ENCODE measurements around the gene CCNT2.
"Not testable (repeated sequence)": the region's sequence is repeated elsewhere in the genome, so short reads cannot be mapped to it uniquely, and the experiment has no call there.

The CCNT2 gene

DNA sequence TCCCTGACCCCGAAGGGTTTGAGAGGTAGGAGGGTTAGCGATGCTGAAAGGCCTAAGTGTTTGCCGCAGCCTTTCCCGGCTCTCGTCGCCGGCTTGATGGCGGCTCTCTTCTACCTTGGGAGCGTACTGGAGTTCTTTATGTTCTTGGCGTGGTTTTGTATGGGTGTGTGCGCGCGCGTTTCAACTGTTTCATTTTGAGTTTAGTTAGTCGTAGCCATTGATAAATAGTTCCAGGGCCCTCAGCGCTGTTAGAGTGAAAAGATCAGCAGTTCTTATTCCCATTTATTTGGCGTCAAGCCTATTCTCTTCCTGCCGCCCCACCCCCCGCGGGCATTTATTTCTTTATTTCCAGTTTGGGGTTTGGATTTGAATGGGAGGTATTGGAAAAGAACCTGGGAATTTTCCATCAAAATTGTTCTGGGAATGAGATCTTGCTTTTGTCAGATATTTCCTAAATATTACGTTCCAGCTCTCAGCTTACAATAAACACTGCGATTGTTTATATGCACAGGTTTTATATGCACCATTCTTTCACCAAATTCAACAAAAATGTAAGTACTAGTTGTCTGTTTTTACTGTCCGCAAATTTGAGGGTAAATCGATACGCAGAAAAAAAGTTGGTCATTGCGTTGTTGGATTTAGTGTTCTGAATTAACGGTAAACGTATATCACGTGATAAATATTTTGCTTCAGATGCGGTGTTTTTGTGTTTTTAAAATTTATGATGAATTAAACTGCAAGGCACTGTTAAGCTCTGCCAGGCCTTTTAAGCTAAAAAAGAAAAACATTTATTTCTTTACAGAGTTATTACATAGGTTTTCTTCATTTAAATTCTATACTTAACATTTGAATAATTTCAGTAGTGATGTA is 954 bp downstream of the CCNT2 start:
- DNase-seq: no peak

DNA sequence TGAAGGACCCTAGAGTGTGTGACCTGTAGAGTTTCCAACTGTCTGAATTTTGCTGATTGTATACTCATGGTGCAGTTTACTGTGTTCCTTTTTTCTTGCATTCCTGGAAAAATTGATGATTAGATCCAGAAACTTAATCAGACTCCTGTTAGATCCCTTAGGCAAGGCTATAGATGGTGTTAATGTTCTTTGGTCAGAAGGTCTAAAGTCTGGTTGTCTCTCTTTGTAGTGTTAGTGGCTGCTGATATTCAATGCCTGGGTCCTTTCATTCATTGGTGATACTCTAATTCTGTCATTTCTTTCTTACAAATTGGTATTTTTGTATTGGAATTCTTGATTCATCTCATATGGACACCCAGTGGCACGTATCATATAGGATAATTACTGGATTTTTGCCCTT is 6.3 kb downstream of the CCNT2 start:
- no peak for DNase-seq

DNA sequence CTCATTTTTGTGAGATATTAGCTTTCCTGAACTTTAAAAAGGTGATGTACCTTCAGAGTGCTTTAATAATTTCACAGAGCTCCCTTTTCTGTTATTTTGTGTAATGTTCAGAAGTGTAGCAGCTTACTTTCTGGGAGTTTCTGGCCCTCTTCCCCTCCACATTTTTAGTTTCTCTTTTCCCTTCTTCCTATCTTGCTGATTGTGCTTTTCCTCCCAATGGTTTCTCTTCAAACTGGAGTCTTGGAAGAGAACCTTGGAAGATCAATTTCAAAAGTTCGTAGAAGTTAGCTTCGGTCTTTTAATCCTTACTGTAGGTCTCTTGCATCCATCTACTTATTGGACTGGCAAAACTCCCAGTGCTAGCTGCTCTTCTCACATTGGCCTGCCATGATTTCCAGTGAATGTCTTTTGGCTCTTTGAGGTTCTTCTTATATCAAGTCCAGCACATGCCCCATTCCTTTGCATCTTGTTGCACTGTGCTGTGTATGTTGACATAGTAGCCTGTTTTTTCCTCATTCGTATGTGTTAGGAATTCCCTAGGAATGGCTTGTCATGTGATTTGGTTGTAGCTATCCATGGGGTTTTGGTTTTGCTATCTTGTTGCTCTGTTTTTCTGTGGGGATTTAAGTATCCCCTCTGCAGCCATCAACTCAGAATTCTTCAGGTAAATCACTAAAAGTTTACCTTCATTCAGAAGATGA is 7.8 kb downstream of the CCNT2 start:
- DNase-seq: no peak

DNA sequence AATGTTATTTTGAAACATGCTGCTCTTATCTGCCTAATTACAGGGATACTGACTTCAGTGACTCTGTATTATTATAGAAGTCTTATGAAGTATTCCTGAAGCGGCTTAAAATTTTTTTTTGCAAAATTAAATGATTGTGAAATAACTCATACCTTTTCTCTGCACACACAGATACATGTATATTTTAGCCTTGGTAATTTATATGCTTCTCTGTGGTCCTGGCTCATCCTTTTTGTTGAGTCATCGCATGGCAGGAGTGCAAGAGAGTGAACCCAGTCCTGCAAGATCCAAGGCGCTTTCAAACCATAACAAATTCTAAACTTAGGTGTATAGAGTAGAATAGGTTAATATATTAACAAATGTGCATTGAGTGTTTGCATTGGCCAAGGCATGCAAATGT is 8.6 kb downstream of the CCNT2 start:
- DNase-seq: no peak

DNA sequence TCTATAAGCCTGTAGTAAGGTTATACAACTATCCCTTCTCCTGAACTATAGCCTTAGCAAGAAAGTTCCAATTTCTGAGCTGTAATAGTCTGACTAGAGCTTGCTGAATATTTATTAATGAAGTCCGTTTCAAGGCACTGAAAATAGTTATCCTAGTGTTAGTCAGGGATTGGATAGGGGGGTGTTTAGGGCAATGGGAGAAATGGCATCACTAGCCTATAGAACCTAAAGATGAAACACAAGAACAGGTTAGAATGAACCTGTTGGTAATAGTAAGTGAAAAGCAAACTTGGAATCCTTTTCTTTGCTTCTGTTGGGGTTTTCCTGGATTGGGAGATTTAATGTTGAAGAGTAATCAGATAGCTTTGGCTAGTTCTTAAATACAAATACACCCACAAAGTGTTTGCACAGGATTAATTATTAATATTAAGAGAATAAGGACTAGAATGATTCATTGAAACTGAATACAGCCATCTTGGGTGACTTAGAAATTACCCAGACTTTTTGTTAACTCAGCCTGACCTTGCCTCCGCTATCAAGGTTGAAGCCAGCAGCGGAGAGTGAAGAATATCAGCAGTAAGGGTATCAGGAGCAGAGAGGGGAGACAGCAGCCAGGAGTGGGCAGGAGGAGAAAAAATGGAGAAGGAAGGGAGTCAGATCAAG is 14.4 kb downstream of the CCNT2 start:
- no peak for DNase-seq

DNA sequence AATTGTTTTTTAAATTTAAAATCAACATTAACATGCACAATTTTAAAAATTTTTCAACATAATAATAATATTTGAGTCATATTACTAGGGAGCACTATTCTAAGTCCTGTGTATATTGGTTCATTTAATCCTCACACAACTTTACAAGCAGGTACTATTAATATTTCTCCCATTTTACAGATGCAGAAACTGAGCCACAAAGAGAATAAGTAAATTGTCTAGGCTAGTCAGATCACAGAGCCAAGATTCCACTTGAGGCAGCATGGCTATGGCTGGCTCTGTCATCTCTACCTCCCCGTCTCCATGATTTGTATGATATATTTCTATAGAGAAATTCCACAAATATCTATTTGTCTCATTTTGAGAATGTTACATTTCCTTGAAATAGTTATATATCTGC is 15.1 kb downstream of the CCNT2 start:
- no peak for DNase-seq

DNA sequence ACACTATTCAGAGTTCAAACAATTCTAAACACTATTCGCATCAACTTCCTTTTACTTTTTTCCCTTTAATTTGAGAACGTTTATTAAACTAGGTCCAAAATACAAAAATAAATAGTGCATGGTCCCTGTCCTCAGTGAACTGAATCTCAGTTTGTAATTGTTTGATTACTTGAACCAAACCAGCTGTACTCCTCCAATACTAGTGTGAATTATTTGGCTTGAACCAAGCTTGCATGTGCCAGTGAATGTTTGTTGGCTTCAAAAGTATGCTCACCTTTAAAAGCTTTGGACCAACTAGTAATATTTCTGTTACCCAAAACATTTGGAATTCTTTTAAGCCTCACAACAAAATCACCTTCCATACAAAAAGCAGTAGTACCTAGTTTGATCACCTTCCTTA is 15.5 kb downstream of the CCNT2 start:
- no peak for DNase-seq

DNA sequence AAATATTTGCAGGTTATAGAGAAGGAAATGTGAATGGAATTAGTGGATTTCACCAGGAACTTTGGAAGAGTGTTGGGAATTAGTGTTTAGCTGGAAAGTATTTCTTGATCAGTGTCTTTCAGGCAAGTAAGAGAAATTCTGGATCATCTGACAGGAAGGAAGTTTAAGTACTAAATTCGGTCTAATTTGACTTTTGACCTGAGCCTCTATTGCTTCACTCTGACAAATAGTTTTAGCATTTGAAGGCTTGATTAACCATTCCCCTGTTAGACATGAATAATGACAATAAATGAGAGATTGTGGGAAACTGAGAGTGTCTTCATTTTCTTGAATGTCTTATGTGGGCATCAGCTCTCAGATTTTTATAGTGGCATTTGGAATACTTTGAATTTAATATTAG is 16.0 kb downstream of the CCNT2 start:
- no peak for DNase-seq

DNA sequence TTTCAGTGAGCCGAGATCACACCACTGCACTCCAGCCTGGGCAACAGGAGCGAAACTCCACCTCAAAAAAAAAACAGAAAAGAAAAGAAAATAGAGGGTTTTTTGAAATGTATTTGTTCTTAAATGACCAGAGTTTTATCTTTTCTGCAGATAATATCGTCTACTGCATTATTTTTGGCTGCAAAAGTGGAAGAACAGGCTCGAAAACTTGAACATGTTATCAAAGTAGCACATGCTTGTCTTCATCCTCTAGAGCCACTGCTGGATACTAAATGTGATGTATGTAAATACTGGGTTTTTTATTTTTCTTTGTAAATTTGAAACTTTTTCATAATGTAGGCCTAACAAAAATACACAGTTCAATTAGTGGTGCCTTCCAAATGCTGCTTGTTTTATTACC is 18.1 kb downstream of the CCNT2 start:
- DNase-seq: no peak

DNA sequence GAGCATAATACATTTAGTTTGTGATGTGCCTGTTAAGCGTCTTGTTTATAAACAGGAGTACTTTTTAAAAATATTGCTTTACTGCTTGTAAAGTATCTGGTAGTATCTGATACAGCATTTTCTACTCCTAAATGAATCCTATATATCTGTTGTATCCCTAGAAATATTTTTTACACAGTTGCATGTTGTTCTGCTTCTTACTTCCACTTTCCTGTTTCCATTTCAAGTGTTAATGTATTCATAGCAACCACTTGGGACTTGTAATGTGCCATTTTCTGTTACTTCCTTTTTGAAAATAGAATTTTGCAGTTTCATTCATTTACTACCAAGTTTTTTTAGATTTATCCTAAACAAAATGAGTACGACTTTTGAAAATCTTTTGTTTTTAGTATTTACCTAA is 24.9 kb downstream of the CCNT2 start:
- no peak for DNase-seq

DNA sequence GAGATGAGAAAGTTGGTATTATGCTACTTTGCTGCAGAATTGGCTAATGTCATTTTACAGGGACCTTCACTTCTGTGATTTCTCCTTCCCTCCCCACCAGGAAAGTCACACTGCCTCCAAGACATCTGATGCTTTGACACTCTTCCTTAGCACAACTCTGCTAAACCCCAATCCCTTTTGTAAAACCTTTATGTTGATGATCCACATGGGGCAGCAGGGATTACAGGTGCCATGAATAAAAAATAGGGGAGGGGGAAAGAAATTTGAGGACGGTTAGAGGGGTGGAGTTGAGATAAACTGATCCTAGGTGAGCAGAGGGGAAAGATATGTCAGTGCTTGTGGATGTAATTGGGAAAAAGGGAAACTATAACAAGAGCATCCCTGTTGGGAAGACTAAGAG is 26.4 kb downstream of the CCNT2 start:
- no peak for DNase-seq

DNA sequence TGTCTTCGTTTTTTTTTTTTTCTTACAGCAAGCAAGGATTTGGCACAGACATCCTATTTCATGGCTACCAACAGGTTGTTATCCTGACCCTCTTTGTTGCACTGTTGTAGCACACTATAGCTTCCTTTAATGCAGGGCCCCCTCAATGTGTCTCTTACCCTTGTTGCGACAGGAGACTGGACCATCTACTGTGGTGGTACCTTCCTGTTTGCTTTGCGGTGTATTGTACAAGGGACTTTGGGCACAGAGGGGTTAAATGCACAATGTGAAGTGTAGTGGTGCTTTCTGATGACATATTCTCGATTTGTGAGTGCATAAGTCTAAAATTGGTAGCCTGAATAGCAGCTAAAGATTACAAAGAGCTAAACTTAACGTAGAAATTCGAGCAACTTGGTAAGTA is 27.5 kb downstream of the CCNT2 start:
- no peak for DNase-seq

DNA sequence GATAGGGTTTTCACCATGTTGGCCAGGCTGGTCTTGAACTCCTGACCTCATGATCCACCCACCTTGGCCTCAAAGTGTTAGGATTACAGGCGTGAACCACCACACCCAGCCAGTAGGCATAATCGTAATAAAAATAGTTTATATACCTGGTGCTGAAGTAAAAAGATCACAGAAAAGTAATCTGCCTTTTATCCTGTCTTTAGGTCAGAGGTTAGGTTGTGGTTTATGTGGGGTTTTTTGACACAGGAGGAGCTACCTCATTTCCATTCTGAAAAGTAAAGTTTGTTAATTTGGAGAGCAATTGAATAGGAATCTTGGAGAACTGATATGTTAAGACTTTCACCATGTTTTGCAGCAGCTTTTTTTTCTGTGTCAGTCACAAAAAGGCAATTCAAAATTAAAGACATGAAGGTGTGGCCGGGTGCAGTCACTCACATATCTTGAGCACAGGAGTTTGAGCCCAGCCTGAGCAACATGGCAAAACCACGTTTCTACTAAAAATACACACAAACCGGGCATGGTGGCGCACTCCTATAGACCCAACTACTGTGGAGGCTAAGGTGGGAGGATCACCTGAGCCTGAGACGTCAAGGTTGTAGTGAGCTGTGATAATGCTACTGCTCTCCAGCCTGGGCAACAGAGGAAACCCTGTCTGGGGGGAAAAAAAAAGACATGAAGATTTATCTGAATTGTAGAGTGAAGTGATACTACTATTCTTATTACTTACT is 31.5 kb downstream of the CCNT2 start:
- no peak for DNase-seq

DNA sequence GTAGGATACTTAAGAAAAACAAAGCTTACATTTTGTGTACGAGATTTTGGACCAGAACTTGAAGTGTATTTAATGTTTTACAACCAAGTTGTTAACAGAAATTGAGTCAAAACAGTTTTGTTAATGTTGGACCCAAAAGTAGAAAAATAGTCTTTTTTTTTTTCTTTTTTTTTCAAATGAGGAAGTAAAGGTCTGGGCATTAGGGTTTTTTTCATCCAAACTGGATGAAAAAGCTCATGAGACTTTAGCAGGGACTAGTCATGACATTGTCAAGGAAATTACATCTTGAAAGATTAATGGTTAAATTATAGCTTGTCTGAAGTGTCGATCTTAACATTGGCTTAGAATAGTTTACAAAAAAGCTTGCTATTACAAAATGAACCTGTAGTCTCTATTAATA is 32.3 kb downstream of the CCNT2 start:
- DNase-seq: no peak

DNA sequence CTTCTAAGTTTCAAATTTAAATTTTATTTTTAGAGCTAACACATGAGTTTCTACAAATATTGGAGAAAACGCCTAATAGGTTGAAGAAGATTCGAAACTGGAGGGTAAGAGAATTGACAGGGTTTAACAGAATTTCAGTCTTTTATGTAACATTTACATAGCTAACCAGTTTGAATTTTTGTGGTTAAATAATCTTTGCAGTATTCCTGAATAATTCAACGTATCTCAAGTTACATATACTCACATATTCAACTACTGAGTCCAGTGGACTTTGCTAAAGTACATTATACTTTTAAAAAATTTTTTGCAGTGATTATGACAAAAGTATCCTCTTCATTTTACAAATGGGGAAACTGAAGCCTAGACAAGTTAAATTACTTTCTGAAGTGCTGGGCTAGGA is 34.0 kb downstream of the CCNT2 start:
- no peak for DNase-seq

DNA sequence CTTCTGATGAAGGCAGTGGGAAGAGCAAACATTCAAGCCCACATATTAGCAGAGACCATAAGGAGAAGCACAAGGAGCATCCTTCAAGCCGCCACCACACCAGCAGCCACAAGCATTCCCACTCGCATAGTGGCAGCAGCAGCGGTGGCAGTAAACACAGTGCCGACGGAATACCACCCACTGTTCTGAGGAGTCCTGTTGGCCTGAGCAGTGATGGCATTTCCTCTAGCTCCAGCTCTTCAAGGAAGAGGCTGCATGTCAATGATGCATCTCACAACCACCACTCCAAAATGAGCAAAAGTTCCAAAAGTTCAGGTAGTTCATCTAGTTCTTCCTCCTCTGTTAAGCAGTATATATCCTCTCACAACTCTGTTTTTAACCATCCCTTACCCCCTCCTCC is 35.4 kb downstream of the CCNT2 start:
- DNase-seq: no peak

DNA sequence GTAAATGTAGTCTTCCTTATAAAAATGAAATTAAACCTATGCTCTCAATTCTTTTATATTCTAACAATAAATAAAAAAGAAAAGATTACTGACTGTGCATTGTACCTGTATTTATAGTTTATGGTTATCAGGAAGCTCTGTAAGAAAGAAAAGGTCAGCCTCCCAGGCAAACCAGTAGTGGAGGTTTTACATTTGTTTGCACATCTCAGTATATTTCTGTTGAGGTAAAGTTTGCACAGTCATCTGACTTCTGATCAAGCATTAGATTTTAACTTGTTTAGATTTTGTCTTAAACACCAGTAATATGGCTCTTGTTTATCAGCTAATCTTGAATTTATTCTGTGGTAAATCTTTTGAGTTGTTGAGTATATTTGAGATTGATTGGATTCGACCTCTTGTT is 37.1 kb downstream of the CCNT2 start:
- DNase-seq: no peak

DNA sequence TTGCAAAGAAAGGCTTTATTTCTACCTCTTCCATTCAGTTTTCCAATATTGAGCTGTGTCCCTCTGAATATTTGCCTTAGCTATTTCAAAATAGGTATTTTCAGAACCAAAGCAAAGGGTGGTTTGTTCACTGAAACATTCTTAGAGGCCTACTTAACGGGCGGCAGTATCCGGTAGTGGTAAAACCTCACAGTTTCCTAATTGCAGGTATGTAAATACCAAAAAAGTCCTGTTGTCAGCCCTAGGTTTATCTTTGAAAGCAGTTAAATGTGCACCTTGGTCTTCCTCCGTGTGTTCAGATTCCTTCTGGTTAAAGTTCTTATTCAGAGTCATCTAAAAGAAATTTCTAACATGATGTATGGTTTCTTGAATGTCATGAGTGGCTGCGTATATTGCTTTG is 38.9 kb downstream of the CCNT2 start:
- no peak for DNase-seq

DNA sequence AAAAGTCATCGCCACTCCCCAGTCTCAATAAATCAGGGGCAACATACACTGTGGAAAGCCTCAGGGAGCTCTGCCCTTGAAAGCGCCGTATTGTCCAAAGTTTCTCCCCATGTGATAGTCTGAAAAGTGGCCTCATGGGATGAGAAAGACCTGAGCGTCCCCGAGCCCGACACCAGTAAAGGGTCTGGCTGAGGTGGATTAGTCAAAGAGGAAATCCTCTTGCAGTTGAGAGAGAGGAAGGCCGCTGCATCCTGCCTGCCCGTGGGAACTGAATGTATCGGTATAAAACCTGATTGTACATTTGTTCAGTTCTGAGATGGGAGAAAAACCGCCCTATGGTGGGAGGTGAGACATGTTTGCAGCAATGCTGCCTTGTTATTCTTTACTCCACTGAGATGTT is 48.5 kb downstream of the CCNT2 start:
- DNase-seq: not testable (repeated sequence)

DNA sequence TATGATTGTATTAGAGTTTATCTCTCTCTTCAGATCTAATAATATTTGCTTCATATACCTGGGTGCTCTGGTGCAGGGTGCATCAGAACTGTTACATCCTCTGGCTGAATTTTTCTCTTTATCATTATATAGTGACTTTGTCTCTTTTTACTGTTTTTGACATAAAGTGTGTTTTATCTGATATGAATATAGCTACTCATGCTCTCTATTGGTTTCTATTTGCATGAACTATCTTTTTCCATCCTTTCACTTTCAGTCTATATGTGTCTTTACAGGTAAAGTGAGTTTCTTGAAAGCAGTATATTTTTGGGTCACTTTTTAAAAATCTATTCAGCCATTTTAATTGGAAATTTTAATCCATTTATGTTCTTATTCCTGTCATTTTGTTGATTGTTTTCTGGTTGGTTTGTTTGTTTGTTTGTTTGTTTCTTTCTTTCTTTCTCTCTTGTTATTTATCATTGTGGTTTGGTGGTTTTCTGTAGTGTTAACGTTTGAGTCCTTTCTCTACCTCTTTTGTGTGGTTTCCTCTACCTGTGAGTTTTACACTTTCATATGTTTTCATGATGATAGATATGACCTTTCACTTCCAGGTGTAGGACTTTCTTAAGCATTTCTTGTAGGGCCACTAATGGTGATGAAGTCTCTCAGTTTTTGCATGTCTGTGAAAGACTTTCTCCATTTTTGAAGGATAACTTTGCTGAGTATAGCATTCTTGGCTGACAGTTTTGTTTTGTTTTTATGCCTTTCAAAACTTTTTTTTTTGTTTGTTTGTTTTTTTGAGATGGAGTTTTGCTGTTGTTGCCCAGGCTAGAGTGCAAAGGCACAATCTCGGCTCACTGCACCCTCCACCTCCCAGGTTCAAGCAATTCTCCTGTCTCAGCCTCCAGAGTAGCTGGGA is 54.9 kb downstream of the CCNT2 start:
- DNase-seq: no peak

DNA sequence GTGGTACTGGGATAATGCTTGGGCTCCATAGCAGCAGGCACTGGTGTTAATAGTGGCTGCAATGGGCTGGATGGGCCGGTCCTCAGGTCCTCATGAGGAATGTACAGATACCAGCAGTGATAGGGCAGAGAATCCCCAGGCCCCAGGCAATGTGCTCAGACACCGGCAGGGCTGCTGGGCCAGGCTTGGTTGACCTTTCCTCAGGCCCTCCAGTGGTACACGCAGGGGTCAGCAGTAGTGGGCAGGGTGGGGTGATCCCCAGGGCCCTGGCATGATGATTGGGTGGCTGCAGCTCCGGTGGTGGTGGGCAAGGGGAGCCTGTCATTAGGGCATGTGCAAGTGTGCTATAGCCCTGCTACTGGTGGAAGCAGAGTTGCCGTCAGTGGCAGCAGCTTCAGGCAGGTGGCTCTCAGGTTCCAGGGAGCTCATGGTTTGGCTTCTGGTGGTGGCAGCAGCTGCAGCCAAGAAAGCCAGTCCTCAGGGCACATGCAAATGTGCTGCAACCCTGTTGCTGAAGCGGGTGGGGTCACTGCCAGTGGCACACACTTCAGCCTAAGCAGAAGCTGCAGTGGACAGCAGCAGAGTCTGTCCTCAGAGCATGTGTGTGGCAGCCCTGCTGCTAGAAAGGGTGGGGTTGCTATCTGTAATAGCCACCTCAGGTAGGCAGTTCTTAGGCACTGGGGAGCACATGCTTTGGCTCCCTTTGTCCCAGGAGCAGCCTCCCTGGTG is 56.8 kb downstream of the CCNT2 start:
- no peak for DNase-seq
